ENCODE data around the gene SPG7.
"Not testable (repeated sequence)": the region's sequence is repeated elsewhere in the genome, so short reads cannot be mapped to it uniquely, and the experiment has no call there.

The SPG7 gene

DNA sequence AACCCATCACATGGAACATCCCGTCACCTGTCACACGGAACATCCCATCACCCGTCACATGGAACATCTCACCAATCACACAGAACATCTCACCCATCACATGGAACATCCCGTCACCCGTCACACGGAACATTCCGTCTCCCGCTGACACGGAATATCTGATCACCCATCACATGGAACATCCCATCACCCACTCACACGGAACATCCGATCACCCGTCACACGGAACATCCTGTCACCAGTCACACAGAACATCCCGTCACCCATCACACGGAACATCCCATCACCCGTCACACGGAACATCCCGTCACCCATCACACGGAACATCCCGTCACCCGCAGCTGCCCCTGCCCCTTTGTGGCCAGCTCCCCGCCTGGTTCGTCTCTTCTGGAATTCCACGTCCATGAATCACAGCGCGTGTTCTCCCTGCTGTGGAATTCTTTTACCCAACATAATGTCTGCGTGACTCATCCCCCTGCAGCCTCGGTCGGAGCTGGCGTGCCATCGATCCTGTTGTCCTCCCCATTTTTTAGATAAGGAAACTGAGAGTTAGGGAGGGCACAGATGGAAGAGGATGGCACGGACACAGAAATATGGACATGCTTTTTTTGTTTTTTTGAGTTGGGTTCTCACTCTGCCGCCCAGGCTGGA lies 73.0 kb downstream of the SPG7 start:
- no peak for DNase-seq (ENCODE audit: low spot score)

DNA sequence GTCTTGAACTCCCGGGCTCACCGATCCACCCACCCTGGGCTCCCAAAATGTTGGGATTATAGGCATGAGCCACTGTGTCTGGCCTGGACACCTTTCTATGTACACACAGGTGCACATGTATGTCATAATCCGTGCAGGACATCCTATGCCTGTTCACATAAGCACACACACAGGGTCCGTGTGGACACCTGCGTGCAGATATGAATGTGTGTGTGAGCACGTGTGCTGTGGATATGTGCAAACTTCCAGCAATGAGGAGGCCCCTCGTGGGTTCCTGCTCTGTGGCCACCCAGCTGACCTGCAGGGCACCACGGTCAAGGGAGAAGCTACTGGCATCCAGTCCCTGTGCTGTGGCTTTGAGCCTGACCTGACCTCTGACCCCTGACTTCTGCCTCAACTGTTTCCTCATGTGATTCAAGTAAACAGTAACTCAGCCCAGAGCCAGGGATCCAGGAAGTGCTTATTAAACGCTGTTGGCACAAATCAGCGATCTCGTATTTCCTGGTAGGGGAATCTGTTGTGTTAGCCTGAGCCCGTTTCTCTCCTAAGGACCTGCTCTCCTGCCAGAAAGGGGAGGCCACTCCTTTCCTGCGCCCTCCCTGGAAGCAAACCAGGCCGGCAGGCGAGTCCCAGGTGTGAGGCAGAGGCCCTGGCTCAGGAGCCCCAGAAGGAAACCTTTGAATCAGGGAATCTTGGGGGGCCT lies 73.8 kb downstream of the SPG7 start:
- no peak for DNase-seq (ENCODE audit: low spot score)

DNA sequence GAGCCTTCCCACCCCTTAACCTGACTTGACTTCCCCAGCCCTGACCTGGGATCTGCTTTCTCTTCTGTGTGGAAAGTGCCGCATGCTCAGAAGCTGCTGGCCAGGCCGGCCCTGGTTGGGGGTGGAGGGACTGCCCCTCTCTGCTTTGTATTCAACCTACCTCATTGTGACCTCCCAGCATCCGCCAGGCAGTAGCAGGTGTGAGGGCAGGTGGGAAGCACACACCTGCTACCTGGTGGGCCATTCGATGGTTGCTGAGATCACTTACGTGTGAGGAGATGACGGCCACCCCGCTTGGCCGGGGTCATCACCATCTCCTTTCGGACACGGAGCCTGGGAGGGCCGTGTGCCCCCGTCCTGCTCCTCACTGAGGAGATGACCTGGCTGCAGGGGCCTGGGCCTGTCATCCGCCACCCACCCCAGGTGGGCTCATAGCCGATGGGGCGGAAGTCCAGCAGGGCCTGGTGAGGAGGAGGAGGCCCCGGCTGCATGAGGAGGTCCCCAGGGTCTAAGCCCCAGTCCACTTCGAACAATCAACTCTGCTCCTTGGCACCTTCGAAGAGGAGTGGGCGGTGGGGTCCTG lies 74.5 kb downstream of the SPG7 start:
- no peak for DNase-seq (ENCODE audit: low spot score)

DNA sequence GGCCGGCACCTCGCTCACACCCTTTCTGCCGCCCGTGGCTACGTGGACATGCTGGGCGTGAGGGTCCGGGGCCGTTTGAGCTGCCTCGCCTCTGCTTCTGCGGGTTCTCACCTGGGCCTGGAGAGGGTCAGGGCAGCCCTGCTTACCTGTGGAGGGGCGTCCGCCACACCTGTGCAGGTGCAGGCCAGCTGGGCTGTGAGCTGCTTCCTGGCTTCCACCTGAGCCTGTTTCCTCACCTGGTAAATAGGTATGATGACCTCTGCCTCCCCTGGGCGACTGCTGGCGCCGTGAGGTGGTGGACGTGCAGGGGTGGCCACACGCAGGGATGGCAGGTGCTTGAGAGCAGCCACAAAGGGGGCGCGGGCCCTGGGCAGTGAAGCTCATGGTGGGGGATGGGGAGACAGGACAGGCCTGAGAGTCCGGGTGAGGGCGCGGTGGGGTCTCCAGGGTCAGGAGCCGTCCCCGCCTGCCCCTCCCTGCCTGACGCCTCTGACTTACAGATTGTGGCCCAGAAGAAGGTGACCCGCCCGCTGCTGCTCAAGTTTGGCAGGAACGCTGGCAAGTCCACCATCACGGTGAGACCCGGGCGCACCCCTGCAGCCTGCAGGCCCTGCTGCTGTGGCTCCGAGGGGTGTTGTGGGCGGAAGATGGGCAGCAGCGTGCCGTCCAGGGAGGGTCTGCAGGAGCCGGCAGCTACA lies 75.1 kb downstream of the SPG7 start:
- no peak for DNase-seq (ENCODE audit: low spot score)

DNA sequence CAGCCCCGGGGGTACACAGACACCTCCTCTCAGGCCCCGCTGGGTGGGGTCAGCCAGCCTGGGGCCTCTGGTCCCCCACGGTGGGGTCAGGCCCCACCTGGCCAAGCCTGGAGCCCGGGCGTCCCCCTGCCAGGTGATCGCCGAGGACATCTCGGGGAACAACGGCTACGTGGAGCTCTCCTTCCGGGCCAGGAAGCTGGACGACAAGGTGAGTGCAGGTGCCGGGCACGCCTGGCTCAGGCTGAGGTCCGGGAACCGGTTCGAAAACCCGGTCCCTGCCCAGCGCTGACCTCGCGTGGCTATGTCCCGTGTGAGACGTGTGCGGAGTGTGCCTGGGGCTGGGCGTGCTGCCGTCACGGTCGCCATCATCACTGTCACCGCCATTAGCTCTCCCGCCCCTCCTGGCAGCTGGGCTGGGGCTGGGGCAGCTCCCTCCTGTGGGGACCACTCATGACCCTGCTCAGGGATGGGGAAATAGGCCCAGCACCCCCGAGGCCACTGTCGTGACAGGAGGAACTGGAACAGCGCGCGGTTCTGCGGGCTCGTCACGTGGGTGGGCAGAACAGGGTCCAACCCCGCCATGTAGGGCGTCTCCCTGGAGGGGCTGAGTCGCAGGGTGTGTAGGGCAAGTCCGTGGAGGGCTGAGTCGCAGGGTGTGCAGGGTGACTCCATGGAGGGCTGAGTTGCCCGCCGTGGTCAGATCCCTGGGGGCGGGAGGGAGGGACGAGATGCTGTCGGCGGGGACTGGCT lies 75.9 kb downstream of the SPG7 start:
- no peak for DNase-seq (ENCODE audit: low spot score)

DNA sequence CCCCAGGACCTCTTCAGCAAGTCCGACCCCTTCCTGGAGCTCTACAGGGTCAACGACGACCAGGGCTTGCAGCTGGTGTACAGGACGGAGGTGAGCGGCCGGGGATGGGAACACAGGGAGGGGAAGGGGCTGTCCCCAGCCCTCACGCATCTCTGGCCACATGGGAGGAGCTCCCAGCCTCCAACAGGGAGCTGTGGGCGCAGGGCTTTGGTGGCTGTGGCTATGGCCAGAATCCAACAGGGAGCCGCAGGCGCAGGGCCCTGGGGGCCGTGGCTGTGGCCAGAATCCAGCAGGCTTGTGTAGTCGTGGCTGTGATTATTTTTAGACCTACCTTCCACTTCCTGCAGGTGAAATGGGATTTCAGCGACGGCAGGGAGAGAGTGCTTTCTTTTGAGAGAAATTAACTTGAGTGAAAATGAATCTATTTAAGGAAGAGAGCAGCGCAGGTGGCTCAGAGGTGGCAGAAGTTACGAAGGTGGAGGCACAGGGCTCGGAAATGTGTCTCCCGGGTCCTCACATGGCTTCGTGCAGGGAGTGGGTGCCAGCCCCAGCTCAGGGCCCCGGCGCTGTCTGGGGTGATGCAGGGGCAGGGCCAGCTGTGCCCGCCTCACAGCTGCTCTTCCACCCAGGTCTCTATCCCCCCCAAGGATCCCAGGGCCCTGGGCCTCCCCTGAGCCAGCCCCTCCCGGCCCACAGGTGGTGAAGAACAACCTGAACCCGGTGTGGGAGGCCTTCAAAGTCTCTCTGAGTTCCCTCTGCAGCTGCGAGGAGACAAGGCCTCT lies 76.8 kb downstream of the SPG7 start:
- DNase-seq (ENCODE audit: low spot score): no peak

DNA sequence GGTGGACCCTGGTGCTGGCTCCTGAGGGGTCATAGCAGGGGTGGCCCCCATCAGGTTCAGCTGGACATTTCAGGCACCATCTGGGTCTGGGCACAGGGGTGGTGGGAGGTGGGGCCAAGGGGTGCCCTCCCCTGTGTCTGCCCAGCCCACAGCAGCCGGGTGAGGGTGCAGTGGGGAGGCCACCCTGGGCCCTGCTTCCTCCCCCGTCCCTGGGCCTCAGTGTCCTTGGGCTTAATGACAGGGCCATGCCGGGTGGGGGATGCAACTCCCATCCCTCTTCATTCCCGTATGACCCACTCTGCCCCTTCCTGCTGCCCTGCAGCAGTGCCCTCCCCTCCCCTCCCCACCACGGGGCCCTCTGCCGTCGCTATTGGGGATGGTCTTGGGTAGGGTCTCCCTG lies 78.0 kb downstream of the SPG7 start:
- DNase-seq (ENCODE audit: low spot score): no peak

DNA sequence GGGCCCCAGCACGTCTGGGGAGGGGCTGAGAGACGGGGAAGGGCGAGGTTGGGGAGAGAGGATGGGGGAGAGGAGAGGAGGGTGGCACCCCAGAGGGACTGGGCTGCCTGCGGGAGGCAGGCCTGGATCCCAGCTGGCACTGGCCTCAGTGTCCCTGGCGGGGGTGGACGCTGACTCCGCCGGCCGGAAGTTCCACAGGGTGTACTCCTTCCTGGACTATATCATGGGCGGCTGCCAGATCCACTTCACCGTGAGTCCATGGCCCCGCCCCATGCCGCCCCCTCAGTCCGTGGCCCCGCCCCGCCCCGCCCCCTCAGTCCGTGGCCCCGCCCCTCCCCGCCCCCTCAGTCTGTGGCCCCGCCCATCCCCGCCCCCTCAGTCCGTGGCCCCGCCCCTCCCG lies 78.7 kb downstream of the SPG7 start:
- no peak for DNase-seq (ENCODE audit: low spot score)

DNA sequence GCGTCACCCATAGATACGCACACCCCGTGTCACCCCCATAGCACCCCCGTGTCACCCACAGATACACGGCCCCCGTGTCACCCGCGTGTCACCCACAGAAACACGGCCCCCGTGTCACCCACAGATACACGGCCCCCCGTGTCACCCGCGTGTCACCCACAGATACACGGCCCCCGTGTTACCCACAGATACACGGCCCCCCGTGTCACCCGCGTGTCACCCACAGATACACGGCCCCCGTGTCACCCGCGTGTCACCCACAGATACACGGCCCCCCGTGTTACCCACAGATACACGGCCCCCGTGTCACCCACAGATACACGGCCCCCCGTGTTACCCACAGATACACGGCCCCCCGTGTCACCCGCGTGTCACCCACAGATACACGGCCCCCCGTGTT lies 79.5 kb downstream of the SPG7 start:
- DNase-seq (ENCODE audit: low spot score): not testable (repeated sequence)

DNA sequence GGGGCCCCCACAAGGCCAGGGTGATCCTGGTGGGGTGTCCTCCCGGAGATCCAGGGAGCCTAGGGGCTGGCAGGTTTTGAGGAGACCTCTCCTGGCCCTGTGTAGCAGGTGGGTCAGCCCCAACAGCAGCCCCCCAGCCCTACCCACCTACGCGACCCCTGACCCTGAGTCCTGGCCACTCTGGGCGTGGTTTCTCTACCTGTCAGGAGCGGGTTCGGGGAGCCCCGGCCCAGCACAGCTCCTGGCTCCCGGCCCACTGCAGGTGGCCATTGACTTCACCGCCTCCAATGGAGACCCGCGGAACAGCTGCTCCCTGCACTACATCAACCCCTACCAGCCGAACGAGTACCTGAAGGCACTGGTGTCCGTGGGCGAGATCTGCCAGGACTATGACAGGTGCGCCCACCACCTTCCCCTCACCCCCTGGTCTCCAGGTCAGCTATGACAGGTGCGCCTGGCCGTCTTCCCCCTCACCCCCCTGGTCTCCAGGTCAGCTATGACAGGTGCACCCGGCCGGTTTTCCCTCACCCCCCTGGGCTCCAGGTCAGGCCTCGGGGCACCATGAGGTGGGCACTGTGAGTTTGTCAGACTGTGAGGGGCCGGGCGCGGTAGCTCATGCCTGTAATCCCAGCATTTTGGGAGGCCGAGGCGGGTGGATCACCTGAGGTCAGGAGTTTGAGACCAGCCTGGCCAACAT lies 80.4 kb downstream of the SPG7 start:
- no peak for DNase-seq (ENCODE audit: low spot score)

DNA sequence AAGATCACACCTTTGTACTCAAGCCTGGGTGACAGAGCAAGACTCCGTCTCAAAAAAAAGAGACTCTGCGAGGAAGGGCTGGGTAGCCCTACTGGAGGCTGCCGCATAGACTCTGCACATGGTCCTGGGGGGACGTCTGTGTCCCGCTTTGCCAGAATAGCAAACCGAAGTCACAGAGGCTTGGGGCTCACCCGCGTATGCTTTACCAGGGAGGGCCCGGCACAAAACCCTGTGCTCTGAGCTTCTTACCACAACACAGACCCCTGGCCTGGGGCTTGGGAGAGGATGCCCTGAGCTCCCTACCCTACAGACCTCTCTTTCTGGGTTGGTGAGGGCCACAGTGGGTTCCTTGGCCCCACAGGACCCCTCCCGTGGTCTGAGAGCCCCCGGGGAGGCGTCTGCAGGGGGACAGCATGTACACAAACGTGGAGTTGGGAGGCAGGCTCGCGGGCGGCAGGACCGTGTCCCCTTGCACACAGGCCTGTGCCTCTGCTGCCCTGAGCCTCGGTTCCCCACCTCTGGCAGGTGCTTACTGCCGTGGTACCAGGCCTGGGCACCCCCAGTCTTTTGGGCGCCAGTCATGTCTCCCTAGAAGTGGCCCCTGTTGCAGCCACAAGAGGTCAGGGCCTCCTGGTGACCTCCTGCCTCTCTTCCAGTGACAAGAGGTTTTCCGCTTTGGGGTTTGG lies 81.2 kb downstream of the SPG7 start:
- no peak for DNase-seq (ENCODE audit: low spot score)

DNA sequence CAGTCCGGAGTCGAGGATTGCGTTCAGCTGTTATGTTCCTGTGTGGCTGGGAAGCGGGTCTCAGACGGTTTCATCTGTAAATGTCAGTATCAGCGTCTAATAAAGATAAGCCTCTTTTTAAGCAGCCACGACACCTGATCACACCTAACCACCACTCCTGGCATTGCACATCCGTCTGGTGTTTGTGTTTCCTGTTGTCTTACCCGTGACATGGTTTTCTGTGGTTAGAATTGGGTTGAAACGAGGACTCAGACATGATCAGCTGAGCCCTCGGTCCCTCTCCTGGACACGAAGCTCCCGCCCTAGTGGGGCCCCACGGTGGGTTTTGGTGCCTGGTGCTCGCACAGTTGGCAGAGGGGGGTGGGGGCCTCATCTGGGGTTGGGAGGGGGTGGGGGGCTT lies 85.6 kb downstream of the SPG7 start:
- DNase-seq (ENCODE audit: low spot score): no peak

DNA sequence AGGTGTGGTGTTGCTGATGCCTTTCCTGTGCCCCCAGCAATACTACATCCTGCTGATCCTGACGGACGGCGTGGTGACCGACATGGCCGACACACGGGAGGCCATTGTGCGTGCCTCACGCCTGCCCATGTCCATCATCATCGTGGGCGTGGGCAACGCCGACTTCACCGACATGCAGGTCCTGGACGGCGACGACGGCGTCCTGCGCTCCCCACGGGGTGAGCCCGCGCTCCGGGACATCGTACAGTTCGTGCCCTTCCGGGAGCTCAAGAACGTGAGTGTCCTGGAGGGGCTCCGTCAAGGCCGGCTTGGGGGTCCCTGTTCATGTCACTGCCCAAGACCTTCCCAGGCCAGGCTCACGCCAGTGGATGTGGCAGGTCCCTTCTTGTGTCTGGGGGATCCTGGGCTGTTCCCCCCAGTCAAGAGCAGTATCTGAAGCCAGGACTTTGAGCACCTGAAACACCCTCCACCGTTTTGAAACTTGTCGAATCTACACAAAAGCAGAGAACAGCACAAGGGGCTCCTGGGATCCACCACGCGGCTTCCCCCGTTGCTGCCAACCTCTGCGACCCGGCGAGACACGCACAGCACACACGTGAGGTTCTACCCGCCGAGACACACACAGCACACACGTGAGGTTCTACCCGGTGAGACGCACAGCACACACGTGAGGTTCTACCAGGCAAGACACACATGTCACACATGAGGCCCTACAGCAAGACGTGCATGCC lies 87.3 kb downstream of the SPG7 start:
- DNase-seq (ENCODE audit: low spot score): no peak

DNA sequence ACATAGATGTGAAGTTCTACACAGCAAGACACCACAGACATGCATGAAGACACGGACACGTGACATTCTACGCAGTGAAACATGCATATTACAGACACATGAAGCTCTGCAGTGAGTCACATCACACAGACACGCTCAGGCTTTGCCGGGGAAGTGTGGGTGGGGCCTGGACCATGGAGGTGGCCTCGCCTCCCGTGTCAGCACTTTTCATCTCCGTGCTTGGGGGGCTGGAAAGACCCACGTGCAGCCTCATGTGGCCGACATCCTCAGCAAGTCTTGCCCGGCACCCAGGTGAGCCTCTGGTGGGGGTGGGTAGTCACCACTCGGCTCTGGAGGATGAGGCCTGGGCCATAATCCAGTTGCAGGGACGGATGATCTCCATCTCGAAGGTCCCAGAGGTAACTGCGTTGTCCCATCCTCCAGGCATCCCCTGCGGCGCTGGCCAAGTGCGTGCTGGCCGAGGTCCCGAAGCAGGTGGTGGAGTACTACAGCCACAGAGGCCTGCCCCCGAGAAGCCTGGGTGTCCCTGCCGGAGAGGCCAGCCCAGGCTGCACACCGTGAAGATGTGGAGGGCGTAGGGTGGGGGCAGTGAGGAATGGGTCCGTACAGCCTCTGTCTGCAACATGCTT lies 88.0 kb downstream of the SPG7 start:
- DNase-seq (ENCODE audit: low spot score): no peak

DNA sequence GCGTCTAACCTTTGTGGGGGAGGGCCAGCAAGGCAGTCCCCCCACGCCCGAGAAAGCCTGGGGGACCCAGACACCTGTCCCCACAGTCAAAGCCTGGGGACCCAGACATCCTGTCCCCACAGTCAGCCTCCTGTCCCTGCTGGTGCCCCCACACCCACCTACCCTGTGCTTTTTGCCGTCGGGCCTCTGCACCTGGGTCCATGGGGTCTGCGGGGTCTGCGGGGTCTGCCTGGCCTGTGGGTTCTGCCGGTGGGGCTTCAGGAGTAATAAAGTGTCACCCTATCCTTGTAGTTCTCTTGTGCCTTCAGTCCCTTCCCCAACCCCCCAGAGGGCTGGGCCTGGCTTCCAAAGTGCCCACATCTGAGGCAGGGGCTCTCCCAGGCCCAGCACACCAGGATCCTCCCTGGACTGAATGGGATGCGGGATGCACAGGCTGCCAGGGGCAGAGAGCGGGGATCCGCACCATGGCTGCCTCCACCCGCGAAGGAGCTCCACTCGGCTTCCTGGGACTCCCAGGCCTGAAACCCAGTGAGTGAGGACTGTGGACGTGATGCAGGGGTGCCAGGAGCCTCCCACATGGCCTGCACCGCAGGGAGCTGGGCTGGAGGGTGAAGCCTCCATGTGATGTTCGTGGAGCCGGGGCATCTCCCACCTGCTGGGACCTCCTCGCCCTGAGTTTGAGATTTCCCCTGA lies 88.9 kb downstream of the SPG7 start:
- DNase-seq (ENCODE audit: low spot score): no peak

DNA sequence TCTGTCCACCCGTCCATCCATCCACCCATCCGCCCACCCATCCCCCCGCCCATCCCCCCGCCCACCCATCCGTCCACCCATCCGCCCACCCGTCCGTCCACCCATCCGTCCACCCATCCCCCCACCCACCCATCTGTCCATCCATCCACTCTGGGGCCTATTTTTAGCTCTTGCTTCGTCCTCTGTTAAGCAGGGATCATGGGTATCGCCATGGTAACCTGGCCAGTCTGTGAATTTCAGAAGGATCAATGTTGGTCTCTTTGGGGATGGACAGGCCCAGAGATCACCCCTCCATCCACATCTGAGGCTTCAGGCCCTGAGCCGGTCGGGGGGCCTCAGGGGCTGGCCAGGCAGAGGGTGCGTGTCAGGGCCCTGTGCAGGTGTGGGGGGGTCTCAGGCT lies 90.0 kb downstream of the SPG7 start:
- no peak for DNase-seq (ENCODE audit: low spot score)

DNA sequence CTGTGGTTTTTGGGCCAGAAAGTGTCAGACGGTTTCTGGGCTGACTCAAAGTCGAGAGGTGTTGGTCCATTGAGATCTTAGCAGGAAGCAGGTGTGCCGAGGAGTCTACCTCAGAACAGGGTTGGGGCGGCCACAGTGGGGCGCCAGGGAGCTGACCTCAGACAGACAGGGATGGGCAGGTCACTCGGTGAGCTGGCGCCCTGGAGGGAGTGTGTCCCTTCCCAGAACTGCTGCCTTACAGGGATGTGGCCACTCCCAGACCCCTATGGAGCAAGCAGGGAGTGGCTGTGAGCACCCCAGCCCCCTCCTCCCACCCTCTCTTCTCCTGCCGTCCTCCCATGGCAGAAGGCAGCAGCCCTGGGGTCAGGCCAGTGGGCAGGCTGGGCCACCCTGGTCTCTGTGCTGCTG lies 91.3 kb downstream of the SPG7 start:
- no peak for DNase-seq (ENCODE audit: low spot score)

DNA sequence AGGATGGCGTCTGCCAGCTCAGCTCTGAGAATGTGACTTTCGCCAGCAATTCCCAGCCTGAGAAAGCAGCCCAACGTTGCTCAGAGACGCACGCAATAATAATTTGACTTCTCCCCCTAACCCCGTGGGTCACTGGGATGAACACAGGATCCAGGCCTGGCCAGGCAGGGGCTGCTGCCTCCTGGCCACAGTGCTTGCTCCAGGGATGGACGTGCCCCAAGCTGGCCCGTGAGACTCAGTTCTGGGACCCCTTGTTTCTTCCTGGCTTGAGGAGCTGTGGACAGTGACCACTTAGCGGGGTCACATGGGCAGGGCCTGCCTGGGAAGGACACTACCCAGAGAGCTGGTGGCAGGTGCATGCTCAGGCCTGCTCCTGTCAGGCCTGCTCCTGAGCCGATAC lies 91.7 kb downstream of the SPG7 start:
- no peak for DNase-seq (ENCODE audit: low spot score)

DNA sequence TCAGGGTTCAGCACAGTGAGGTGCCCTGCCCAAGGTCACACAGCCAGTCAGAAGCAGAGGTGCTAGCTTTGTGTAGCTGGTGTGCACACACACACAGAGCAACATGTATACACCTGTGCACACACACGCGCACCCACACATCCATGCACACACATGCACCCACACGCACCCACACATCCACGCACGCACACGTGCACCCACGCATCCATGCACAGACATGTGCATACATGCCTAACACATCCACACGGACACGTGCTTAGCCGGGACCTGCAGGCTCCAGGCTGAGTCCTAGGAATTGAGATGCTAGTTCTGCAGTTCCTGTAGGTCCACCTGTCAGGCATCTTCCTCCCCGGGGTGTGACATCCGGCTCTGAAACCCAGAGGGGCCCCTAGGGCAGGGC lies 92.2 kb downstream of the SPG7 start:
- DNase-seq (ENCODE audit: low spot score): no peak
